NCI-H460 (cell line): ENCODE measurements around the gene FOXN3. TPM values are rescaled to one million over a fixed set of nuclear protein-coding genes. Genes with fewer than 3 reads are reported as not detected.
"Not testable (repeated sequence)": the region's sequence is repeated elsewhere in the genome, so short reads cannot be mapped to it uniquely, and the experiment has no call there.

ENCODE experiments used
- DNase-seq: peaks from one replicate; pipeline ENCODE4 v3.0.0-alpha.2; 2016; ENCODE audit warnings: low read depth; ENCODE audit errors: extremely low read depth
- total RNA-seq: library from RNA; depleted of rRNA; stranded (reverse); fragments of >200 nt; shearing (Covaris generic); gene quantifications from 2 replicates; pipeline ENCODE4 v1.2.3, GENCODE V29; 2014

Gene FOXN3
- total RNA-seq, 1 experiment from 2014 or later = 7.9 TPM

- DNase-seq = no peak
Measured at GRCh38 chr14:89309670-89310177, 107.3 kb downstream of the FOXN3 start.

GRCh38 chr14:89308232-89308959 lies 108.6 kb downstream of the FOXN3 start:
- no peak for DNase-seq

GRCh38 chr14:89307409-89307808 lies 109.6 kb downstream of the FOXN3 start:
- DNase-seq = no peak

GRCh38 chr14:89304972-89305703 lies 111.9 kb downstream of the FOXN3 start:
- DNase-seq = no peak

GRCh38 chr14:89304561-89304960 lies 112.5 kb downstream of the FOXN3 start:
- DNase-seq = no peak

GRCh38 chr14:89303456-89304435 lies 113.3 kb downstream of the FOXN3 start:
- no peak for DNase-seq

- DNase-seq = no peak
Measured at GRCh38 chr14:89302396-89302950, 114.6 kb downstream of the FOXN3 start.

- DNase-seq = no peak
Measured at GRCh38 chr14:89299587-89299986, 117.4 kb downstream of the FOXN3 start.

- no peak for DNase-seq
Measured at GRCh38 chr14:89298056-89298834, 118.8 kb downstream of the FOXN3 start.

GRCh38 chr14:89296281-89296745 lies 120.7 kb downstream of the FOXN3 start:
- DNase-seq = no peak

- no peak for DNase-seq
Measured at GRCh38 chr14:89294872-89295271, 122.2 kb downstream of the FOXN3 start.

- DNase-seq = not testable (repeated sequence)
Measured at GRCh38 chr14:89294469-89294868, 122.6 kb downstream of the FOXN3 start.

GRCh38 chr14:89294060-89294459 lies 123.0 kb downstream of the FOXN3 start:
- no peak for DNase-seq

GRCh38 chr14:89293314-89293916 lies 123.6 kb downstream of the FOXN3 start:
- DNase-seq = no peak

GRCh38 chr14:89292579-89293313 lies 124.3 kb downstream of the FOXN3 start:
- DNase-seq = no peak

- DNase-seq = no peak
Measured at GRCh38 chr14:89291351-89291940, 125.6 kb downstream of the FOXN3 start.

GRCh38 chr14:89290813-89291212 lies 126.2 kb downstream of the FOXN3 start:
- DNase-seq = no peak

- no peak for DNase-seq
Measured at GRCh38 chr14:89289477-89289876, 127.6 kb downstream of the FOXN3 start.
